Measurements from ENCODE around the gene RAD1. TPM values are rescaled to one million over a fixed set of nuclear protein-coding genes. Genes with fewer than 3 reads are reported as not detected.

Gene RAD1
- total RNA-seq, 1 donor from 2014 or later: 19.7 TPM

DNA sequence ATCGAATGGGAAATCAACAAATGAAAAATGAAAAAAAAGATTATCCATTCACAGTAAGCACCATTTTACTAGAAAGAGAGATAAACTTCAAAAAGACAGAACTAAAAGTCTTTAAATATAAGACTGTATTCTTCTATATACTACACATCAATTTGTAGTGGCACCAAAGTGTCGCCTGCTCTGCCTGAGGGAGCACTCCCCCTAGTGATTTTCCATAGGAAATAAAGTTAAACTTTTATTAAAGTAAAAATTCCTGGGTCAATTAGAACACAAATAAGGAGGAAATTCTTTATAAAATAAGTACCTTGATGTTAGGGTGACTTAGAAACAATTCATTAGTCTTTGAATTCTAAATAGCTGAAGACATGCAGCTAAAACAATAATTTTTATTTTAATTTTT, 9.7 kb downstream of the RAD1 start:
- no peaks in the 10 kb centered on the region for H3K4me1 Mint-ChIP-seq (ENCODE audit: low read depth, unreplicated experiment)
- Histone ChIP-seq H3K79me2 (ENCODE audit: insufficient read depth, low read length) (no peaks in the 10 kb centered on the region), H3K27ac (ENCODE audit: low read depth, low read length) (no peak overlapping the region), H3K27me3 (ENCODE audit: insufficient read depth, low read length) (no peaks in the 10 kb centered on the region), H3K4me2 (ENCODE audit: low read length) (no peak overlapping the region), H4K20me1 (ENCODE audit: insufficient read depth, low read length) (no peaks in the 10 kb centered on the region), H3K9ac (ENCODE audit: low read length) (no peak overlapping the region), H2AFZ (ENCODE audit: low read depth, low read length) (no peak overlapping the region), H3K36me3 (ENCODE audit: insufficient read depth, low read length) (peaks cover 10% of the 10 kb centered on the region), H3K4me3 (ENCODE audit: insufficient read depth, low read depth, low read length) (no peak overlapping the region), H3K4me1 (ENCODE audit: insufficient read depth, low read length) (no peaks in the 10 kb centered on the region), H3K9me3 (ENCODE audit: insufficient read depth, low read depth, low read length) (no peaks in the 10 kb centered on the region)
- no peaks in the 10 kb centered on the region for H3K27me3 Mint-ChIP-seq (ENCODE audit: low read depth, unreplicated experiment)
- DNase-seq (ENCODE audit: low read depth) (no peak), FAIRE-seq (no peak)
- H3K9me3 Mint-ChIP-seq (ENCODE audit: unreplicated experiment): no peaks in the 10 kb centered on the region
- TF ChIP-seq, protein P1, sequence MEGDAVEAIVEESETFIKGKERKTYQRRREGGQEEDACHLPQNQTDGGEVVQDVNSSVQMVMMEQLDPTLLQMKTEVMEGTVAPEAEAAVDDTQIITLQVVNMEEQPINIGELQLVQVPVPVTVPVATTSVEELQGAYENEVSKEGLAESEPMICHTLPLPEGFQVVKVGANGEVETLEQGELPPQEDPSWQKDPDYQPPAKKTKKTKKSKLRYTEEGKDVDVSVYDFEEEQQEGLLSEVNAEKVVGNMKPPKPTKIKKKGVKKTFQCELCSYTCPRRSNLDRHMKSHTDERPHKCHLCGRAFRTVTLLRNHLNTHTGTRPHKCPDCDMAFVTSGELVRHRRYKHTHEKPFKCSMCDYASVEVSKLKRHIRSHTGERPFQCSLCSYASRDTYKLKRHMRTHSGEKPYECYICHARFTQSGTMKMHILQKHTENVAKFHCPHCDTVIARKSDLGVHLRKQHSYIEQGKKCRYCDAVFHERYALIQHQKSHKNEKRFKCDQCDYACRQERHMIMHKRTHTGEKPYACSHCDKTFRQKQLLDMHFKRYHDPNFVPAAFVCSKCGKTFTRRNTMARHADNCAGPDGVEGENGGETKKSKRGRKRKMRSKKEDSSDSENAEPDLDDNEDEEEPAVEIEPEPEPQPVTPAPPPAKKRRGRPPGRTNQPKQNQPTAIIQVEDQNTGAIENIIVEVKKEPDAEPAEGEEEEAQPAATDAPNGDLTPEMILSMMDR (IDR thresholded peaks at IDR 0.05; ENCODE audit: insufficient read depth, low read depth, low read length): peak; percentile 40
- no peak for TF ChIP-seq EZH2 (IDR thresholded peaks at IDR 0.05; ENCODE audit: insufficient read depth, low read length)
- no peak overlapping the region for H3K4me3 Mint-ChIP-seq (ENCODE audit: unreplicated experiment)
- no peak overlapping the region for H3K27ac Mint-ChIP-seq (ENCODE audit: unreplicated experiment)
- no peaks in the 10 kb centered on the region for H3K36me3 Mint-ChIP-seq (ENCODE audit: low read depth, unreplicated experiment)

DNA sequence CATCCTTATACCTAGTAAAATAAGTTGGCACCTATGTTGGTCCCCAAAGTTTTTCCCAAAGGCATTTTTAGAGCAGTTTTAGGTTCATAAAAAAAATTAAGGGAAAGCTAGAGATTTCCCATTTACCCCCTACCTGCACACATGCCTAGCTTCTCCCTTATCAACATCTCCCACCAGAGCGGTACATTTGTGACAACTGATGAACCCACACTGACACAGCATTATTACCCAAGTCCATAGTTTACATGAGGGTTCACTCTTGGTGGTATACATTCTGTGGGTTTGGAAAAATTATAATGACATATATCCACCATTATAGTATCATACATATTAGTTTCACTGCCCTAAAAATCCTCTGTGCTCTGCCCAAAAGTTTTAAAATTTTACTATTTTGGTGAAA, 12.0 kb downstream of the RAD1 start:
- no peak overlapping the region for H3K27ac Mint-ChIP-seq (ENCODE audit: unreplicated experiment)
- Histone ChIP-seq H3K9me3 (ENCODE audit: insufficient read depth, low read depth, low read length) (no peaks in the 10 kb centered on the region), H4K20me1 (ENCODE audit: insufficient read depth, low read length) (no peaks in the 10 kb centered on the region), H3K79me2 (ENCODE audit: insufficient read depth, low read length) (no peaks in the 10 kb centered on the region), H3K36me3 (ENCODE audit: insufficient read depth, low read length) (no peaks in the 10 kb centered on the region), H3K27me3 (ENCODE audit: insufficient read depth, low read length) (no peaks in the 10 kb centered on the region), H3K4me2 (ENCODE audit: low read length) (no peak overlapping the region), H3K4me1 (ENCODE audit: insufficient read depth, low read length) (no peaks in the 10 kb centered on the region), H3K9ac (ENCODE audit: low read length) (no peak overlapping the region), H3K27ac (ENCODE audit: low read depth, low read length) (no peak overlapping the region), H2AFZ (ENCODE audit: low read depth, low read length) (no peak overlapping the region), H3K4me3 (ENCODE audit: insufficient read depth, low read depth, low read length) (no peak overlapping the region)
- no peaks in the 10 kb centered on the region for H3K27me3 Mint-ChIP-seq (ENCODE audit: low read depth, unreplicated experiment)
- no peaks in the 10 kb centered on the region for H3K4me1 Mint-ChIP-seq (ENCODE audit: low read depth, unreplicated experiment)
- no peak overlapping the region for H3K4me3 Mint-ChIP-seq (ENCODE audit: unreplicated experiment)
- no peaks in the 10 kb centered on the region for H3K36me3 Mint-ChIP-seq (ENCODE audit: low read depth, unreplicated experiment)
- FAIRE-seq (no peak), DNase-seq (ENCODE audit: low read depth) (no peak)
- no peak for TF ChIP-seq EZH2 (IDR thresholded peaks at IDR 0.05; ENCODE audit: insufficient read depth, low read length)
- TF ChIP-seq, protein P1 (IDR thresholded peaks at IDR 0.05; ENCODE audit: insufficient read depth, low read depth, low read length): no peak
- H3K9me3 Mint-ChIP-seq (ENCODE audit: unreplicated experiment): no peaks in the 10 kb centered on the region

- H2AFZ ChIP-seq (ENCODE audit: low read depth, low read length): no peak overlapping the region
- FAIRE-seq: no peak
- H3K9me3 ChIP-seq (ENCODE audit: insufficient read depth, low read depth, low read length): no peaks in the 10 kb centered on the region
- no peak overlapping the region for H3K9ac ChIP-seq (ENCODE audit: low read length)
- H3K4me3 ChIP-seq (ENCODE audit: insufficient read depth, low read depth, low read length): no peak overlapping the region
- H4K20me1 ChIP-seq (ENCODE audit: insufficient read depth, low read length): no peaks in the 10 kb centered on the region
- no peak overlapping the region for H3K27ac ChIP-seq (ENCODE audit: low read depth, low read length)
- H3K4me3 Mint-ChIP-seq (ENCODE audit: unreplicated experiment): no peak overlapping the region
- no peaks in the 10 kb centered on the region for H3K36me3 ChIP-seq (ENCODE audit: insufficient read depth, low read length)
- H3K27me3 ChIP-seq (ENCODE audit: insufficient read depth, low read length): no peaks in the 10 kb centered on the region
- no peaks in the 10 kb centered on the region for H3K4me1 ChIP-seq (ENCODE audit: insufficient read depth, low read length)
- no peaks in the 10 kb centered on the region for H3K27me3 Mint-ChIP-seq (ENCODE audit: low read depth, unreplicated experiment)
- H3K9me3 Mint-ChIP-seq (ENCODE audit: unreplicated experiment): no peaks in the 10 kb centered on the region
- H3K79me2 ChIP-seq (ENCODE audit: insufficient read depth, low read length): no peaks in the 10 kb centered on the region
- no peak overlapping the region for H3K27ac Mint-ChIP-seq (ENCODE audit: unreplicated experiment)
- TF ChIP-seq, protein P1 (IDR thresholded peaks at IDR 0.05; ENCODE audit: insufficient read depth, low read depth, low read length): no peak
- TF ChIP-seq EZH2 (IDR thresholded peaks at IDR 0.05; ENCODE audit: insufficient read depth, low read length): no peak
- no peaks in the 10 kb centered on the region for H3K4me1 Mint-ChIP-seq (ENCODE audit: low read depth, unreplicated experiment)
- no peak for DNase-seq (ENCODE audit: low read depth)
- no peak overlapping the region for H3K4me2 ChIP-seq (ENCODE audit: low read length)
- H3K36me3 Mint-ChIP-seq (ENCODE audit: low read depth, unreplicated experiment): no peaks in the 10 kb centered on the region
Measured at GRCh38 chr5:34900652-34901051, 14.7 kb downstream of the RAD1 start.
